HG03520 (cell line): ENCODE measurements around the gene MMP21.

Experiments used
- ATAC-seq: cut with Tn5 transposase; IDR thresholded peaks from one replicate; pipeline ENCODE4 v1.9.1; 2021; ENCODE audit warnings: mild to moderate bottlenecking, moderate library complexity; ENCODE audit not compliant: unreplicated experiment

MMP21 gene

DNA sequence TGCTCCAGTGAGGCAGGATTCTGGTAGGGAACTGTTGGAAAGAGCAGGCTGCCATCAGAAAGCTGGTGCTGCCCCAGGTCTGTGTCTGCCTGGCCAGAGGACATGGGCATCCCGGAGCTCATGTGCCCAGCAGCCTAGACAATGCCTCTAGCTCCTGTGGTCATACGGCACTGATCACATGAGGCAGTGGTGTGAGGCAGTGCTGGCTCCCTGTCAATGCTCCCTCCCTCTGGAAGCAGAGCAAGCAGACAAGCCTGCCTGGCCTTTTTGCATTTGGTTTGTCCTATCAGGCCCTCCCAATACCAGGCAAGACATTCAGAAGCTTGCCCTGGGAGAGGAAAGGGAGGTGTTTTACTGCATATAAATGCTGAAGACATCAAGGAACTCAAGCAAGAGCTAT, 19.5 kb upstream of the MMP21 start:
- ATAC-seq = no peak

- no peak for ATAC-seq
Measured at GRCh38 chr10:125792342-125793300, 17.0 kb upstream of the MMP21 start.

DNA sequence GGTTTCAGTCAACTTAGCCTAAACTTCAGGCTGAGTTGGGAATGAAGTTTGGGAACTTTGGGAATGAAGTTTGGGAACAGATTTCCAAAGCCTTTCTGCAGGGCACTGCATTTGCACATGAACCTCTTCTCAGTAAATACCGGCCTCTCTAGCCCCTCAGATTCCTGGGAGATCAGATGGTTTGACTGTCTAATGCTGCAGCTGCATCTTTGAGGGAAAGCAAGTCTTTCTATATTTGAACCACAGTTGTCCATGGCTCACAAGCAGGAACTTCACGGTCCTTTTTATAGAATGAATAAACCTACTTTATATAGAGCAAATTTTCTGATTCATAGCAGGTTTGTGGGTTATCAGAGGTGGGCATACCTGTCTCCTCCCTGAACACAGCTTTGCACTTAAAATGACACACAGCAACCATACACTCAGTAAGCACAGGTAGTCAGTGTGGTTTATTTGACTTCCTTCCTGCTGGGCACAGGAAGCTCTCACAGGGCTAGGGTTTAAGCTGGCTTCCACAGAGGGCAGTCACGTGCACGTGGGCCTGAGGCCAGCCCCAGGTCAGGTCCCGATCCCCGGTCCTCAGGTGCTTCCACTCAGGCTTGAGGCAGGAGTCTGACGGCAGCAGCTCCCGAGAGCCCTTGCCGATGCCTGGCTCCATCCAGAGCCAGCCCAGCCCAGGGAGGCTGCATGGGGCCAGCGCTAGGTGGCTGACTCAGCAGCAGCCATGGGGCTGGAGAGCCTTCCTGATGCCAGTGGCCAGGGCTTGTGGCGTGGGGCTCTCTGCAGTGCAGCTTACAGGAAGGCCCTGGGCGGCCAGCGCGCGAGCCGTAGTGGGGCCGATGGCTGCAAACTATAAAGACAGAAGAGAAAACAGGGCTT, 12.8 kb upstream of the MMP21 start:
- ATAC-seq = no peak

DNA sequence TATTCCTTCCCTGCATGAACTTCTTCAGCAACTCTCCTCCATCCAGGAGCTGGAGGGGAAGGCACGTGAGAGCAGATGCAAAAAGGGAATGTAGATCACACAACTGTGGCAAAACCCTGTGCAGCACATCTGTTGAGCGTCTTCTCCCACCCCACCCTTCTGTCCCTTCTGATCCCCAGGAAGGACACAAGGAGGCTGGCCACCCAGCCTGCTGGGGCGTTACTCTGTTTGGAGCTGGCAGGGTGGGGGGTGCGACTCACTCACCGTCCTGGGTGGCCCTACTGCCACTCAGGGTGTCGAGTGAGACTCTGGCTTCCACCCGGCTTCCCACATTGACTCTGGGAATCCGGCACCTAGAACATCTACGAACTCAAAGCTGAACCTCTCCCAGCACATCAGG, 10.2 kb upstream of the MMP21 start:
- no peak for ATAC-seq

GRCh38 chr10:125783957-125784356, 8.3 kb upstream of the MMP21 start:
- ATAC-seq = peak; percentile 73

- ATAC-seq = no peak
Measured at GRCh38 chr10:125783408-125783807, 7.8 kb upstream of the MMP21 start.

DNA sequence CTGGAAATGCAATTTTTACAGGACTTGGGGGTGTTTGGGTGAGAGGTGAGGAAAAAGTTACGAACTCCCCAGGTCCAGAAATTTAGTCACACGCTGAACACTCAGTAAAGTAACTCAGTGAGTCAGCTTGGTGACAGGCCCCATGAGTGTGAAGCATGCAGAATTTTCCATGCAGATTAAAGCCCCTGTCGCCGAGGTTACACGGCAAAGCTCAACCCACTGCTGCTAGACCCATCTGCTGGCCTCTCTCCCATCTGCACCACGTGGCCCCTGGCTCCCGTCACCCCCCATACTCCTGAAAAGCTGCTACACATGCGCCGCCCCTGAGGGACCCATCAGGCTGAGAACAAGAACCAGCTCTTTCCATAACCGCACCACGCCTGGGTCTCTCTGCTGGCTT, 7.0 kb upstream of the MMP21 start:
- ATAC-seq = no peak

DNA sequence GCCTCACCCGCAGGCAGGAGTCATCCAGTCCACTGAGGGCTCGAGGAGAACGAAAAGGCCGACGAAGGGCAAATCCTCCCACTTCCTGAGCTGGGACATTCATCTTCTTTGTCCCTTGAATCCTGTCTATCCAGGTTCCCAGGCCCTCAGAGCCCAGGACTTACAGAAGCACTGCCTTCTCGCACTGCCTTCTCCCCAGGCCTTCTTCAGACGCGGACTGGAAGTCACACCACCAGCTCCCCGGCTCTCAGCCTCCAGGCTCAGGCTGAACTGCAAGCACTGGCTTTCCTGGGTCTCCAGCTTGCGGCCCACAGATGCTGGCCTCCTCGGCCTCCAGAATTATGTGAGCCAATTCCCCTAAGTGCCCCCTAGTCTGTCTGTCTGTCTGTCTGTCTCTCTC, 6.4 kb upstream of the MMP21 start:
- ATAC-seq = no peak

DNA sequence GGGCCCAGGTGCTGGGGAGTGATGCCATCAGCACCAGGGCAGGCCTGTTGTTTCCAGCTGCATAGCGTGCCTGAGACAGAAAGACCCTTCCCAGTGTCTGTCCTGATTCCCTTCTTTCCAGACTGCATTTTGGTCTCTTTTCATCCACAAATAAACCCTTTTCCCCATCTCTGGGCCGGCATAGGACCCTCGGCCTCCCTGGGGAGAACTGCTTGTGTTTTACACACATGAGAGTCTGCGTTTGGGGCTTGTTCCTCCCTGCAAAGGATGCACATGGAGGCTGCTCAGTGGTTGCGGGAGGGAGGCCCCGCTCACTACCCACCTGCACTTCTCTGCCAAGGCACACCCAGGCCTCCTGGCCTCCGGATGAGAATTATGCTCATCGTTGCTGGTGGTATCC, 5.8 kb upstream of the MMP21 start:
- no peak for ATAC-seq

DNA sequence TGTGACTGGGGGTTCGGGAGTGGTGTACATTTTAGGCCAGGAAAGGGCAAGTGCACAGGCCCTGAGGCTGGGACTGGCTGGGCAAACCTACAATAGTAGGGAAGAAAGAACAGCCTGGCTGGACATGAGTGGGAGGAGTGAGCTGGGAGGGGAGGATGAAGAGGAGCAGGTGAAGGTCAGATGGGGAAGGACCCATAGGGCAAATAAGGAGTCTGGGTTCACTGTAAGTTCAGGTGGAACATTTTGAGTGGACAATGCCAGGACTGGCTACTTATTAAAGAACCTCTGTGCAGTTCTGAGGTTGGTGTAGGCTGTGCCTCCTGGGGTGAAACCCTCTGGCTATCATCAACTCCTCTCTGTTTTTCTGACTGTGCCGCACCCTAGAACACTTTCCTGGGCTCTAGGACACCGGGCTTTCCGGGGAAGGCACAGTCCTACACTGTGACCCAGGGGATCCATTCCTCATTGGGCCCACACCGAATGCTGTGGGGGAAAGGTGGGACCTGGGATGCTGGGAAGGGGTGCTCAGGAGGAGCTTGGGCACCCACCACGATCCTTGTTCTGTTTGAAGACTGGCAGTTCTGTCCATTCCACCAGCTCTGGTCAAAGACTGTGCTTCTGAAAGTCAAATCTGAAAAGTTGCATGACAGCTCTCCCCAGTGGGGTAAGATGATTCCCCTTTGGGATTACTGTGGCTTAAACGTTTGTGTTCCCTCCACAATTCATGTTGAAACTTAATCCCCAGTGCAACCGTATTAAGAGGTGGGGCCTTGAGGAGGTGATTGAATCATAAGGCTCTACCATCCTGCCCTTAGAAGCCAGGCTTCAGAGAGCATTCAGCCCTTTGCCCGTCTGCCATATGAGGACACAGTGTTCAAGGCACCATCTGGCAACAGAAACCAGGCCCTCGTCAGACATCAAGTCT, 4.0 kb upstream of the MMP21 start:
- ATAC-seq = no peak

DNA sequence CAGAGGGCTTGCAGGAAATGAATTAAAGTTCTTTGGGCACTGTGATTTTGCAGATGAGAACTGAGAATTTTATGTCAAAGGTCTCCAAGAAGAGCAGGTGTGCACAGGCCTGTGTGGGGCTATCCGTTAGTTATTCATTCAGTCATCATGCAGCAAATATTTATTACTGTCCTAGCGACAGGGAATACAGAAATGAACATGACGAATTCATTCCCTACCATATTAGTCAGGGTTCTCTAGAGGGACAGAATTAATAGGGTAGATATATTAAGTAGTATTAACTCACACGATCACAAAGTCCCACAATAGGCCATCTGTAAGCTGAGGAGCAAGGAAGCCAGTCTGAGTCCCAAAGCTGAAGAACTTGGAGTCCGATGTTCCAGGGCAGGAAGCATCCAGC, 2.9 kb upstream of the MMP21 start:
- ATAC-seq = no peak

DNA sequence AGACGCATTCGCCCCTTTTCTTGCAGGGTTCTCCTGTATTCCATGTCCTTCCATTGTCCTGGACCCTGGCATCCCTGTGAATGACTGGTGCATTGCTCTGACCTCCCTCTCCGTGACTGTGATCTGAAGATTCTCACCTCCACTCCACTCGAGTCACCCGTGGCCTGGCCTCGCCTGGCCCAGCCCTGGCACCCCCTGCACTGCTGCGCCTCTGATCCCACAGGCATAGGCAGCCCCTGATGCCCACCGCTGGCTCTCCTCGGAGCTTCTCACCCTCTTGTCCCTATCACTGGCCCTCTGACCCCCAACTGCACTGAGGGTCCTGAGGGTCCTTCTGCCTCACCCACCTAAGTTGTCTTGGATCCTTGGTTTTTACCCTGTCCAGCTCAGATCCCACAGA, 2.2 kb upstream of the MMP21 start:
- ATAC-seq = no peak

DNA sequence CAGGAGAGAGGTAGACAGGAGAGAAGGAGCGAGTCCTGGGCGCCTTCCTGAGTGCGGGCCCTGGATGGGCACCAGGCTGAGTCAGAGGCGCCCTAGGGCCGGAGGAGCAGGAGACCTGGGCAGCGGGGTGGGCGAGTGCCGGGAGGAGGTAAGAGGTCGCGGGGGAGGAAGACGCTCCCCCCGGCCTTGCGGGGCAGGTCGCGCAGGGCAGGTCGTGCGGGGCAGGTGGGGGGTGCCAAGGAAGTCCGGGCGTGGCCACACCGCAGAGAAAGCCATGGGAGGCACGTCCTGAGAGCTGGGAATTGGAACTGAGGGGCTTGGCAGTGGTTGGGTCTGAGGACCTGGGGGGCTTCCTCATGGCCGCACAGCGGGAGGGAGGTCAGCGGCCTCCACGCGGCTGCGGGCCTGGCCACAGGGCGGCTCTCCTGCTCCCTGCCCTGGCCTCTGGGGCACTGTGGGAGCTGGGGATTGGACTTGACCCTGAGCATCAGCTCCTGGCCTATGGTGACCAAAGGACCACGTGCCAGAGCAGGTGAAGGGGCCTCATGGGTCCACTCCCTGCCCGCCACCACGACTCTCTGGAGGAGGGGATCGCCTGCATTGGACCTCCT, 935 bp downstream of the MMP21 start:
- no peak for ATAC-seq

GRCh38 chr10:125773687-125774543, 1.7 kb downstream of the MMP21 start:
- no peak for ATAC-seq

- ATAC-seq = no peak
Measured at GRCh38 chr10:125772864-125773180, 2.8 kb downstream of the MMP21 start.

GRCh38 chr10:125772112-125772863, 3.3 kb downstream of the MMP21 start:
- no peak for ATAC-seq

DNA sequence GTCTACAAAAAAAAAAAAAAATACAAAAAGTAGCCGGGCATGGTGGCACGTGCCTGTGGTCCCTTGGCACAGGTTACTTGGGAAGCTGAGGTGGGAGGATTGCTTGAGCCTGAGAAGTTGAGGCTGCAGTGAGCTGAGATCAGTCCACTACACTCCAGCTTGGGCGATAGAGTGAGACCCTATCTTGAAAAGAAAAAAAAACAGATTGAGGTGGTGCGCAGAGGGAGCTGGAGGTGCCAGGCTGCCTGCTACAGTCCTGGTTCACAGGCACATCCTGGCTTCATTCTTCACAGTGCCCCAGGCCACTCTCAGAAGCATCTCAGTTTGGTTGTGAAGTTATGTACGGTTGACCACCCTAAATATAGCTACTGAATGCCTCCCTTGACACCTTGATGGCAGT, 4.8 kb downstream of the MMP21 start:
- ATAC-seq = no peak

DNA sequence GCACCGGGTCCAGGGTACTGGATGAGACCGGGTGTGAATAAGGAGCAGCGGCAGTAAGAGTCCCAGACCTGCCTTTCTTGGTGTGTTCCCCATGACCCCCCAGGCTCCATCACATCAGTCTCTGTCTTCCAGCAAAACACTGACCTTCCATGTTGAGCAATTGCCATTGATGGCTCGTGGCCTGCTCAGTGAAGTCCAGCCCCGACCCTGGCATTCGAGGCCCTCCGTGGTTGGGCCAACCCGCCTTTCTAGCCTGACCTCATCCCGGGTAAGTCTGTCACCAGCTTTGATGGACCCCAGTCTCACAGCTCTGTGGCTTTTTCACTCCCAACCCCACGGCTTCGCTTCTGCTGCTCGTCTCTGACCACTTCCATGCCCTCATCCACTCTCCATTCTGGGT, 6.4 kb downstream of the MMP21 start:
- no peak for ATAC-seq
